ENCODE measurements around the gene JCHAIN.

The JCHAIN gene

DNA sequence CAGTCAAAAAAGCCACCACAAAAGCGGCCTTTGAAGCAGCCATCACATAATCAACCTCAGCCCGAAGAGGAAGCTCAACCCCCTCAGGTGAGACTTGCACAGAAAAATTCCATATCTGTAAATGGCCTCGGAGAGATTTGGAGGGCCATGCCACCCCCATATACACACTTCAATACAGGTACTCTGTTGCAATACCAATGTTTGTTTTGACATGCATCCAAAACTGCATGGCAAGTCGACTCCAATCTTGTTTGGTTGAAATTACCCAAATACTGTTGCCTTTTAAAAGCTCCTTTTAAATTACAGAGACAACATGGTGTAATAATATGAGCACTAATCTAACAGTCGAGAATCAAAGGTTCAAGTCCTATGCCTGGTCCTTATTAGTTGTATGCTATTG lies 31.8 kb downstream of the JCHAIN start:
- no peak for DNase-seq

DNA sequence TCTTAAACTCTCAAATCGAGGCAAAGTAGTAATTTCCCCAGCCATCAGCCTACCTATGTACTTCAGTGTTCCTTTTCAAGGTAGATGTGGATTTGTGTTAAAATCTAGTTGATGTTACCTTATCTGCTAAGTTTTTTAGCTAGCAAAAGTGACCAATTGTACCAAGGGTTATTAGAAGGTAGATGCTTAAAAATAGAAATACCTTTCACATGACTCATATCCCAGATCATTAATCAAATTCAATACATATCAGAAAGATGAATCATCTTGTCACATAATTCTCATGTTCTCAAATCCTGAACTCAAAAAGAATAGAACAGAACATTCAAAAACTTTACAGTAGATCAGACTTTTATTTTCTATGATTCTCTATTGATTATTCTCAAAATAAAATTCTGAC lies 34.3 kb downstream of the JCHAIN start:
- no peak for DNase-seq

DNA sequence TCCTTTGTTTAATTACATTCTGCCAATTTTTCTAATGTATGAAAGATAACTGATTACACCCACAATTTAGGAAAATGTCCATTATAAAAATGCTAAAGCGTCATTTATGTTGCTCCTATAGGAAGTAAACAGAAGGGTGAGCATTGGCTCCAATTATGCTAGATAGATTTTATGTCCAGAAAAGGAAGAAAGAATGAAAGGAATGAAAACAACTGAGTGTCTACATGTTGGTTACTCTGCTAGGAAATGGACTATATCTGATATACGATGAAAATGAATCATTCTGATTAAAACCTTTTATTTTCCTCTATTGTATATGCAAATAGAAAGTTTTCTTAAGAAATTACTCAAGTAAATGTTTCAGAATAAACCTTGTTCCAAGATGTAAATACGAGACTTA lies 36.1 kb downstream of the JCHAIN start:
- no peak for DNase-seq

DNA sequence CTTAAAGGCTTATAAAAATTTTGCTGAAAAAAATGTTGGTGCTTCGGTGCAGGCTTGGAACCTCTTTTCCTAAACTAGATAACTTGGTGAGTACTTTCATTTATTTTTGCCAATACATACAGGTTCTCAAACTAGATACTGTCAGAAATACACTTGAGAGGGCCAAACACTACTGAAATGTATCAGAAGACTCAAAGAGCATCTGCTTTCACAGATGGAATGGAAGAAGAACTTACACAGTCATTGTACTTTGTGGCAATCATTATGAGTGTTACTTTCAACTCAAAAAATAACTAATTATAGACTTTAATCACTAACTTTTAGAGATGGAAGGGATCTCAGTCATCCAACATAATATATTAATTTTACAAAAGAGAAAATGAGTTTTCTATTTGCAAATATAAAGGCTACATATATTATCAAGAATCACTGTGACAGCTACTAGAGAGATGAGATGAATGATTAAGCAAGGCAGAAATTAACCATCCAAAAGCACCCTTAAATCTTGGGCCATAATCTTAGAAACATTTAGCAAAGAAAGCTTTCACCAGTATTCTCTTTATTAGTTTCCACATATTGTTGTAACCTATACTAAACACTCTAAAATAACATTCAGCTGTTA lies 36.7 kb downstream of the JCHAIN start:
- no peak for DNase-seq

DNA sequence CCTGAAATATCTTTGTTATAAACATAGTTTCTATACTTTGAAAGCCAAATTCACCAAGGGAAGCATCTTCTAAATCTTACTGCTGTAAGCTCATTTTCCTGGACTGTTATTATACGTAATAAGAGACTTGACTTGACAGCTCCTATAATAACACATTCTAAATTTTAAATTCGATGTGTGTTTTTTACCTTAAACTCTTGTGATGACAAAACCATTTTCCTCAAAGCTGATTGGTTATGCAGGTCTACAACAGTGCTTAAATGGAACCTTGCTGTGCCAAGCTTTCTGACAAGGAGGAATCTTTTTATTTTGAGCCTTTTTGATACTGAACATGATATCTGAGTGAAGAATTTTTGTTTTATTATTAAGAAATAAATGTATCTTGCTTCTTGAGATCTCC lies 37.9 kb downstream of the JCHAIN start, which contains the start of gene ENAM:
TSS of gene ENAM (plus strand) at position 301 of the 400 bp plus-strand sequence. CDS start 757 bp downstream, outside the sequence.
- no peak for DNase-seq

DNA sequence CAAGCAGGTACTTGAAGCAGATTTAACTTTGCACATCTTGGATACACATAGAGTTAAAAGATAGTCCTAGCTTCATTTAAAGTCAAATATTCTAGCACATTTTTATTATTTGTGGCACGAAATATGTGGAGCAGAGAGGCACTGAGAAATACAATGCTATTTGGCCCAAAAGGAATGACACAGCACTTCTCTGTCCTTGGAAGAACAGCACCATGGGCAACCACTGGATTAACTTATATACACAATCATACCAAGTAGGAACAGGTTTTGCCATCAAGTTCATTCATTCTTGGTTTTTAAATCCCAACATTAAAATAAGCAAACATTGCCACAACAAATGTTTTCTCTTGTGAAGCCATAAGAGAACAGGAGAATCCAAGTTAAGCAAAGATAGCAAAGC lies 38.7 kb downstream of the JCHAIN start:
- no peak for DNase-seq

DNA sequence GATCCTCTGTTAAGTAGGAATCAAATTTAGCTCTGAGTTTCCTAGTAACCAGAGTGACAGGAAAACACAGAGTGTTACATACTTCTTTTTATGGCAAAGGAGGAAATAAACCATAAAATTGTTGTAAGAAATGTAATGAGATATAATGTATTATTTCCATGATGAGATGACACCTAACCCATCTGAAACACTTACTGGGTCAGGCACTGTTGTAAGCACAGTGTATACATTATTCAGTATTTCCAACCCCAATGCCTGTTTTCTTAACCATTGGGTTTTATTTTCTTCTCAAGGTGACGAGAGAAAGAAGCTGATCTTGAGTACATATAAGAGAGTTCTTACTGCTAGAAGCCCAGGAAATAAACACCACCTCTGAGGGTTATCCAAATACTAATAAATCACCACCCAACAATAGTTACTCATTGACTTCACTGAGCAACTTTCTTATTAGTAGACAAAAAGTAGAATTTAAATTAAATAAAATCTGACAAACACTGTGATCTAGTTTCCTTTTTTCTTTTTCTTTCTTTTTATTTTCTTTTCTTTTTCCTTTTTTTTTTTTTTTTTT lies 42.0 kb downstream of the JCHAIN start:
- no peak for DNase-seq

DNA sequence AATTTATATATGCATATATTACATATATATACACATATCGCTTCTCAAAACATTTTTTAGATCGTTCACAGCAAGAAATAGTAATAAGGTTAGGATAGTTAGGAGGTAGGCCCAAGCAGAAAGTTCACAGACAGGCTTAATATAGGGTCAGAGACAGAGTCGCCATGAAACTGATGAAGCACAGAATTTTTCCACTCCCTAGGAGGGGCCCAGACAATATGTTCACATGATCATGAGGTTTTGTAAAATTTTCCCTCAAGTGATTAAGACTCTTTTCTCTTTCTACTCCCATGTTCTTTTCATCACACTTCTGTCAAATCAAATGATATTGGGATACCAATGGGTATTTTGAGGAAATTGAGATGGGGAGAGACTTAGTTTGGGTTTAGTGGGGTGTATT lies 43.0 kb downstream of the JCHAIN start:
- DNase-seq, result no peak

DNA sequence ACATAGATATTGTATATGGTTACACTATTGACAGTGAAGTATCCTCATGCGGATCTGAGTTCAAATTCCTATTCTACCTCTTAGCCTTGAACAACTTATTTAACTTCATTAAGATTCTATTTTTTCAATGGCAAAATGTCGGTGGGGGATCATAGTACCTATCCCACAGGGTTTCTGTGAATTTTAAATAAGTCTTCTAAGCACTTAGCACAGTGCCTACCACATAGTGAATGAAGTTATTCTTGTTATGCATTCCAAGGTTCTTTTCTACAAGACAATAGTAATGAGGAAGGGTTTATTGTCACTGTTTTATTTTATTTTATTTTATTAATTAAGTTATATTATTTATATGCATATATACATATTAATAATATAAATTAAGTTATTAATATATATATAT lies 46.5 kb downstream of the JCHAIN start:
- no peak for DNase-seq

DNA sequence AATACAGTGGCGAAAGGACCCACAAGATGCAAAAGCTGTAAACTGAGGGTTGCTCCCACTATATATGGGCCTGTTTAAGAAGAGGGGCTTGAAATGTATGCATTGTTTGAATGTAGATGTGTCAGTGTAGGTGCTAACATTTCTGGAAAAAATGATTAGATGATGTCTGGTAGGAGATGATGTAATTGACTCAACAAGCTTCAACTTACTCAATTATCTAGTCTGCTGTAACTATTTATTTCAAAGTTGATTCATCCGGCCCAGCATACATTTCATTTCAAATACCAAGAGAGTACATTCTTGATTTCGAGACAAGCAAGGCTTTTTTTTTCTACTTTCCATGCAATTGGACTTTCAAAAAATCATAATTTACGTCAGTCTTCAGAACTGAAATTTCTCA lies 47.0 kb downstream of the JCHAIN start:
- DNase-seq, result no peak

DNA sequence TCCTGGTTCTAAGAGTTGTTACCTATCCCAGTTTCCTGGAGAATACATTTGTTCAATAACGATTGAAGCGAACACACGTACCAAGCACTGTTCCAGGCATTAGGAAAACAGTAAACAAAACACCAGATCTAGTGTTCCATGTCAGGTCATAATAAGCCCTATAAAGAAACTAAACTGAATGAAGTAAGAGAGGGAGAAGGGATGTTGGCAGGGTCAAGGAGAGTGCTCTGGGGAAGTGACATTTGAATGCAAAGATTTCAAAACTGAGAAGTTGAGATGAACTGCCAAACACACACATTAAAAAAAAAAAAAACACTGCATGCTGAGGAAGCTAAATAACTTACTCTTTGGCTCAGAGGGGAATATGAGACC lies 52.1 kb downstream of the JCHAIN start:
- DNase-seq, result no peak

DNA sequence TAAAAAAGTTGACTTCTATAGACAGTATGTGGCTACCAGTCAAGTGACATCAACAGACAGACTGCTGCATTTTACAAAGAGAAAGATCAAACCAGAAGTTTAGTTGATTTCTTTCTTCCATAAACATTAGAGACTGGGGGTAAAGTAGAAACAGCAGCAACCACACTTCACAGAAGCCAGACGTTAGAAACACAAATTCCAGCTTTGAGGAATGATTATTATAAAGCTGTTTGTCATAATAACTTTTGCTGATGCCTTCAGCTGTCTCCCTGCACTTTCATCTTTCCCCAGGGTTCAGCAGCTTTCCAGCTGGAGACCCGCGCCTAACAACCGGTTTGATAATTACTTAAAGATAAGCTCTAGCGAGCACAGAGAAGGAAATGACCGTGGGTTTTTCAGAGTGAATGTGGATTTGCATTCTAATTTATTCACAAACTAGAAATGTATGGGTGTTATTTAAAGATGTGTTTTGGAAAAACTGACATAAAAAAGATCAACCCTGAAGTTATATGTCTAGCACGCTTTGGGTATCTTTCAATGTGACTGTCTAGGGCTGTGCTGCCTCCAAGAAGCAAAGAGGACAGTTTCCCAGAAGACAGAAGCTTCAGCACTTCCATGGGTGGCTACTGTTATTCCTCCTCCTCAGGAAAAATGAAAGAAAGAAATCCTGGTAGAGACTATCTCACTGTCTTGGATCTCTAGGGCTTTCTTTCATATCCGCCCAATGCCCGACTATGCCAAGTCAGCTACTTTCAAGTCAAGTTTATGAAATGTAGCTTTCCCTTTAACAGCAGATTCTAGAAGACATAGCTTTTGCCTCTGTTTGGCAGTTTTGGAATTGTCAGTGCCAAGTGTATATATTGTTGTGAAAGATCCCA lies 52.8 kb downstream of the JCHAIN start:
- no peak for DNase-seq

DNA sequence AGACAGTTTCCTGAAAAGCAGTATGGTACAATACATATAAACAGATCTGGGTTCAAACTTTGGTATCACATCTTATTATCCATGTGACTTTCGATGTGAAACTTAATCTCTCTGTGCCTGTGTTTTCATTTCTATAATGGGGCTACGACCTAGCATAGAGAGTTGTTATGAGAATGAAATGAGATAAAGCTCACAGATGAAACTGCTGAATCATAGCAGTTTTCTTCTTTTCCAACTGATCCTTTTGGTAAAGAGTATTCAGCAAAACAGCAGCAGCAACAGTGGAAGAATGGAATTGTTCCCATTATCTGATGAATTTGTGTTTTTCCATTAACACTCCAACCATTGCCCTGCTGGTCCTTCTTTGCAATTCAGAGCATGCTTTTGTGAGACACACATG lies 58.0 kb downstream of the JCHAIN start:
- DNase-seq, result no peak

DNA sequence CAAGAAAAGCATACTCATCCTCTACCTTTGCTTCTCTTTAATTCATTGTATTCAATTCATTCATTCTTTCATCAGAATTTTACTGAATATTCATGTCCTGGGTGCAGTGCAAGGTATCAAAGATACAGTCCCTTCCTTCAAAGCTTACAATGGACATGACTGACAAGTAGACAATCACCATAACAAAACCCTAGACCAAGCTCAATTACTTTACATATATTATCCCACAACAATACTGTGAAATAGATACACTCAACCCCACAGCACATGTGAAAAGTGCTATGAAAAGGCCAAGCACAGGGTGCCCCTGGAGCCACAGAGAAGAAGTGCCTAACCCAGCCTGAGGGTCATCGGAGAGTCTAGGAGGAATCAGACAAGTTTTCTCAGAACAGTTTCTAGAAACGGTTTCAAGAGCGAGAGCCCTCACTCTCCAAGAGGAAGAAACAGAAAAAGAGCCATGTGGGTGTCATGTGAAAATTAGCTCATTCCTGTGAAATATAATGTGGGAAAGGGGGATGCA lies 58.9 kb downstream of the JCHAIN start:
- DNase-seq, result no peak

DNA sequence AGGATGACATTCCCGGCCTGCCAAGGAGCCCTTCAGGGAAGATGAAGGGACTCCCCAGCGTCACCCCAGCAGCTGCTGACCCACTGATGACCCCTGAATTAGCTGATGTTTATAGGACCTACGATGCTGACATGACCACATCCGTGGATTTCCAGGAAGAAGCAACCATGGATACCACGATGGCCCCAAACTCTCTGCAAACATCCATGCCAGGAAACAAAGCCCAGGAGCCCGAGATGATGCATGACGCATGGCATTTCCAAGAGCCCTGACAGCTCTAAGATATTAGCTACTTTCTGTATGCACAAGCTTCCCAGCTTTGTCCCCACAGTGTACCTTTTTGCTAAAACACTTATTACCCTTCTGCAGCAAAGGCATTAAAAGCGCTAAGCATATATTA lies 59.8 kb downstream of the JCHAIN start:
- DNase-seq, result no peak

Data from MV-4-11 (cell line).